ENCODE measurements around the gene TMEM259. TPM values are rescaled to one million over a fixed set of nuclear protein-coding genes. Genes with fewer than 3 reads are reported as not detected.

The TMEM259 gene
- total RNA-seq, 1 donor from 2014 or later: 260 TPM

DNA sequence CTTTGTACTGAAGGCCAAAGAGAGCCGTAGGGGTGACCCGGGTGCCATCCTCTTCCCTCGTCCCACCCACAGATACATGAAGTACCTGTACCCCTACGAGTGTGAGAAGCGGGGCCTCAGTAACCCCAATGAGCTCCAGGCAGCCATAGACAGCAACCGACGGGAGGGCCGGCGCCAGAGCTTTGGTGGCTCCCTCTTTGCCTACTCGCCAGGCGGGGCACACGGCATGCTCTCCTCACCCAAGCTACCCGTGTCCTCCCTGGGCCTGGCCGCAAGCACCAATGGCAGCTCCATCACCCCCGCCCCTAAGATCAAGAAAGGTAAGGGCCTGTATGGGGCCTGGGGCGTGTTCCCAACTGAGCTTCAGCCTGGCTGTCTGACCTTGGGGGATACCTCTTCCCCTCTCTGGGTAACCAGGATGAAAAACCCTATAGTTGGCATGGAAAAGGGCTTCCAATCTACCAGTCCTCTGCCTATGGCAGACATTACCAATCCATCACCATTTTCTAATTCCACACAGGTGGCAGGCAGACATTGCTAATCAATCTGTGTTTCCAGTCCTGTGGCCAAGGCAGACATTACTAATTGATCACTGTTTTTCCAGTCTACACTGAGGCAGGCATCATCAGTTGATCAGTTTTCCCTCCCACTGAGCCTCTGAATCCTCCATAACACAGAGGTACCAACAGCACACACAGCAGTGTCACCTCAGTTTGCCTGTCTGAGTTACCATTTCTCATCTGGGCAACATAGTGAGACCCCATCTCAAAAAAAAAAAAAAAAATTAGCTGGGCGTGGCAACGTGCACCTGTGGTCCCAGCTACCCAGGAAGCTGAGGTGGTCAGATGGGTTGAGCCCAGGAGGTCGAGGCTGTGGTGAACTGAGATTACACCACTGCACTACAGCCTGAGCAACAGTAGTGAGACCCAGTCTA lies 55.9 kb downstream of the TMEM259 start:
- no peak for DNase-seq (ENCODE audit: extremely low read depth, low read depth, low spot score)

DNA sequence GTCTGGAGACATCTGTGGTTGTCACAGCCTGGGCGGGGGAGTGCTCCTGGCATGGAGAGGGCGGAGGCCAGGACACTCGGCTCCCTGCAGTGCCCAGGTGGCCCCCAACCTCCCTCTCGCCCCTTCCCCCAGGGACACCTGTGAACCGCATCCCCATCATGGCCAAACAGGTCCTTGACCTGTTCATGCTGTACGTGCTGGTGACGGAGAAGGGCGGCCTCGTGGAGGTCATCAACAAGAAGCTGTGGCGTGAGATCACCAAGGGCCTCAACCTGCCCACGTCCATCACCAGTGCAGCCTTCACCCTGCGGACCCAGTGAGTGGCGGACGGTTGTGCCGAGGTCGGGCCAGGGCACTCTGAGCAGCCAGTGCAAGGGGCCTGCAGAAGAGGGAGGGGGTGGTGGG lies 56.8 kb downstream of the TMEM259 start:
- DNase-seq (ENCODE audit: extremely low read depth, low read depth, low spot score): no peak

DNA sequence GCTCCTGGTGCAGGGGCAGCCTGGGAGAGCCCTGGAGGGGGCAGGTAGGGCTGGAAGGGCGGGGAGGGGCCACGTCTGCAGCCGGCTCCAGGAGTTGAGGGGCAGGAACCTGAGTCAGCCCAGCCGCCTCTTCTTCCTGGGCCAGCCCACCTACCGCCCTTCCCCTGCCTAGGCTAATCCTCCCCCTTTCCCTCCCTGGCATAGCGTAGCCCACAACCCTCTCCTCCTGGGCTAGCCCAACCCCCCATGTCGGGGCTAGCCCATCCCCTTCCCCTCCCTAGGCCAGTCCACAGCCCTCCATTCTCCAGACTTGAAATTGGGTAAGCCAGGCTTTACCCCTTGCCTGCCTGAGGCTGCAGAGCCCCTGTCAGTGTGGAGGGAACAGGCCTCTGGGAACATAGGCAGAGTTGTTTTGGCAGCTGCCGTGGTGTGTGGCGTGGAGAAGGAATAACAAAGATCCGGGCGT lies 57.4 kb downstream of the TMEM259 start:
- DNase-seq (ENCODE audit: extremely low read depth, low read depth, low spot score): no peak

DNA sequence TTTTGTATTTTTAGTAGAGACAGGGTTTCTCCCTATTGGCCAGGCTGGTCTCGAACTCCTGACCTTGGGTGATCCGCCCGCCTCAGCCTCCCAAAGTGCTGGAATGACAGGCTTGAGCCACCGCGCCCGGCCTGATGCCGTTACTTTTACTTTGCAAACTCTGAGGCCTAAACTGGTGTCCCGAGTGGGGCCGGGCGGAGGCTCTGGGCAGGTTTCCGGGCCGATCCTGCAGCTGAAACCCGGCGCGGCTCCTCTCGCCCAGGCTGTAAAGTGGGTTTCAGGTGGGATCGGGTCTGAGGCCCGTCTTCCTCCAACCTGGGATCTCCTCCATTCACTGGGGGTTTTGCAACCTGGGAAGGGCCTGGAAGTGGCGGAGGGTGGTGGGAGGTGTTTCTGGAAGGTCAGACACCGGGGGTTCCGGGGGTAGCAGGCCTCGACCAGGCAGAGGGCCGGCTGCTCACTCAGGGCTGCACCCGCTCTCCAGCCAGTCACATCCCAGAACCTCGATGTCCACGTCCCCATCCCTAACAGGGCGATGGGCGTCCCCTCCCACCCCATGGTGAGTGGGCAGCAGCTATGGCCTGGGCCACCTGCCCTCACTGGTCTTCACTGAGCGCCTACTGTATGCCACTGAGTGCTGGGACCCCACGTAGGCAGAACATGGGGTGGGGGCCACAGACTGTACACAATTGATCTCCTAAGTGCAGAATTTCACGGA lies 58.1 kb downstream of the TMEM259 start:
- DNase-seq (ENCODE audit: extremely low read depth, low read depth, low spot score): no peak

DNA sequence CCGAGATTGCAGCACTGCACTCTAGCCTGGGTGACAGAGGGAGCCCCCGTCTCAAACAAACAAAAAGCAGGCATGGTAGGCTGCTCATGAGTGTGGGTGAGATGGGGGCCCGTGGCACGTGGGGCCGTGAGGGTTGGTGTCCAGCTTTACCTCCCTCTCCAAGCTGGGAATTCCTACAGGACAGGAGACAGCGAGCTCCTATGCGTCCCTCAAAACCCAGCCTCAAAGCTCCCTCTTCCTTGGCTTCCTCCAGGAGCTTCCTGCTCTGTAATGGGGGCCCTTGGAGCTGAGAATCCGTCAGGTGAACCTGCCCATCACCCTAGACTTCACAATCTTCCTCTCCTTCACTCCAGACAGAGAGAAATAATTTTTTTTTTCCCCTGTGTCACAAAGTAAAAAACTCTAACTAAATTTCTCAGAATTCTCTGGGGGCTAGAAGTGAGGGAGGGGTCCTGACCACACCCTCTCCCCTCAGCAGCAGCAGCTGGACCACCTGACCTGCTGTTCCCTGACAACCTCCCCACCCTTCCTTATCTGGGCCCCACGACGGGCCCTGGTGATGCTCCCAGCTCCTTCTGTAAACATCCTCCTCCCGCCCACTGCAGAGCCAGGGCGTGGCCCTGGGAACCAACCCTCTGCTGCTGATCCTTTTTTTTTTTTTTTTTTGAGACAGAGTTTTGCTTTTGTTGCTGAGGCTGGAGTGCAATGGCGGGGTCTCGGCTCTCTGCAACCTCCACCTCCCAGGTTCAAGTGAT lies 58.9 kb downstream of the TMEM259 start:
- no peak for DNase-seq (ENCODE audit: extremely low read depth, low read depth, low spot score)

DNA sequence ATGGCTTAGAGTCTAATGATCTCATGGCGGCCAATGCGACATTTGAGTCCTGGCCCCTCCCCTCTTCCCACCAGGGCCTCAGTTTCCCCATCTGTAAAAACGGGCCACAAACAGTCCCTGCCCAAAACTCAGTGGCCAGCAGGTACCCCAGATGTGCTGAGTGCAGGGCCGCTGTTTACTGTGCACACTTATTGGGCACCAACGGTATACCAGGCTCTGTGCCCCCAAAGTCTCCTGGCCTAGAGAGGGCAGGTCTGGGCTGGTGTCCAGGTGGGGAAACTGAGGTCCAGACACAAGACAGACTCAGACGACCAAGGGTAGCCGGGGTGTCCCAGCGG lies 60.4 kb downstream of the TMEM259 start:
- no peak for DNase-seq (ENCODE audit: extremely low read depth, low read depth, low spot score)

DNA sequence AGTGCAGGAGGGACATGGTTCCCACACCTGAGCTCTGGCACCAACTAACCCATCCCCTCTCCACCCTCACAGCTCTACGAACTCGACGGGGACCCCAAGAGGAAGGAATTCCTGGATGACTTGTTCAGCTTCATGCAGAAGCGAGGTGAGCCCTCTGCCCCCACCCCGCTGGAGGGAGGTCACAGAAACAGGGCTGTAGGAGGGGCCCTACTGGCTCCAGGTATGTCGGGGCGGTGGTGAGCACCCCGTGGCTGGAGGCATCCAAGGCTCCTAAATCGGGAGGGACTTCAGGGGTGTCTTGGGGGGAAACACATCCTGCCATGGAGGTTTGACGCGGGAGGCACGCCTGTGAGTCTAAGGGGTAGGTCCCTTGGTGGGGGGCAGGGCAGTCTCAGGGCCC lies 60.9 kb downstream of the TMEM259 start:
- DNase-seq (ENCODE audit: extremely low read depth, low read depth, low spot score): no peak

Other genes starting within 250 kb of the TMEM259 start
- 252 and 331 TPM in 2 replicates for gene PTBP1, start 223.7 kb downstream of the TMEM259 start, total RNA-seq
- gene PLPPR3, start 199.2 kb downstream of the TMEM259 start, total RNA-seq: 2.3 and 7.5 TPM in 2 replicates
- not detected in 2 replicates for gene AZU1, start 193.3 kb downstream of the TMEM259 start, total RNA-seq
- gene PRTN3, start 180.1 kb downstream of the TMEM259 start, total RNA-seq: not detected in 2 replicates
- gene ELANE, start 168.8 kb downstream of the TMEM259 start, total RNA-seq: not detected in 2 replicates
- 0.24 and 1.2 TPM in 2 replicates for gene CFD, start 161.5 kb downstream of the TMEM259 start, total RNA-seq
- gene MED16, start 127.9 kb downstream of the TMEM259 start, total RNA-seq: 48.2 and 57.1 TPM in 2 replicates
- not detected in 2 replicates for gene RNU6-9, start 127.6 kb downstream of the TMEM259 start, total RNA-seq
- 63.2 and 75.7 TPM in 2 replicates for gene R3HDM4, start 107.9 kb downstream of the TMEM259 start, total RNA-seq
- gene KISS1R, start 103.8 kb downstream of the TMEM259 start, total RNA-seq: 0.12 TPM in 1 of 2 replicates, not detected in the other
- 14.2 and 14.7 TPM in 2 replicates for gene ARID3A, start 95.1 kb downstream of the TMEM259 start, total RNA-seq
- gene WDR18, start 36.8 kb downstream of the TMEM259 start, total RNA-seq: 56.8 and 78.7 TPM in 2 replicates
- 8.3 and 12.4 TPM in 2 replicates for gene GRIN3B, start 20.7 kb downstream of the TMEM259 start, total RNA-seq
- gene RNU6-2, start 399 bp upstream of the TMEM259 start, total RNA-seq: not detected in 2 replicates
- gene CNN2, start 5.5 kb upstream of the TMEM259 start, total RNA-seq: 271 and 285 TPM in 2 replicates
- 11.8 and 13.3 TPM in 2 replicates for gene ABCA7, start 19.0 kb upstream of the TMEM259 start, total RNA-seq
- gene ARHGAP45, start 46.0 kb upstream of the TMEM259 start, total RNA-seq: 23.0 and 27.0 TPM in 2 replicates
- gene POLR2E, start 74.3 kb upstream of the TMEM259 start, total RNA-seq: 329 and 336 TPM in 2 replicates
- gene GPX4, start 82.9 kb upstream of the TMEM259 start, total RNA-seq: 752 and 944 TPM in 2 replicates
- gene SBNO2, start 153.1 kb upstream of the TMEM259 start, total RNA-seq: 53.8 and 76.3 TPM in 2 replicates
- gene STK11, start 184.7 kb upstream of the TMEM259 start, total RNA-seq: 61.8 and 77.7 TPM in 2 replicates
- gene CBARP, start 216.9 kb upstream of the TMEM259 start, total RNA-seq: 9.8 and 13.9 TPM in 2 replicates
- gene ATP5F1D, start 220.6 kb upstream of the TMEM259 start, total RNA-seq: 79.0 and 95.6 TPM in 2 replicates
- gene MIDN, start 227.5 kb upstream of the TMEM259 start, total RNA-seq: 43.0 and 78.7 TPM in 2 replicates
- 182 and 231 TPM in 2 replicates for gene CIRBP, start 248.2 kb upstream of the TMEM259 start, total RNA-seq